KOPT-K1 (cell line): ENCODE data around the gene RPL10.

ENCODE experiments used
- H3K27ac ChIP-seq: fragments of 200-600 bp; sonication (generic); 2 replicates; pipeline ENCODE4 v1.5.1; 2016; ENCODE audit warnings: antibody characterized with exemption, mild to moderate bottlenecking, low read depth, low read length; ENCODE audit not compliant: poor library complexity, severe bottlenecking
- H3K36me3 ChIP-seq: fragments of 200-600 bp; sonication (generic); 2 replicates; pipeline ENCODE4 v1.5.1; 2017; ENCODE audit warnings: antibody characterized with exemption, mild to moderate bottlenecking, low read length, moderate library complexity; ENCODE audit not compliant: insufficient read depth
- H3K9me3 ChIP-seq: fragments of 200-600 bp; sonication (generic); 2 replicates; pipeline ENCODE4 v1.5.1; 2017; ENCODE audit warnings: antibody characterized with exemption, low read length, mild to moderate bottlenecking; ENCODE audit not compliant: insufficient read depth, poor library complexity, severe bottlenecking

RPL10 gene

GRCh38 chrX:154356596-154356995 is 41.6 kb upstream of the RPL10 start:
- Histone ChIP-seq H3K36me3 (peaks cover 94% of the 10 kb centered on the region), H3K9me3 (no peaks in the 10 kb centered on the region), H3K27ac (no peak overlapping the region)

- H3K27ac ChIP-seq, result no peak overlapping the region
- peaks cover 94% of the 10 kb centered on the region for H3K36me3 ChIP-seq
- H3K9me3 ChIP-seq, result no peaks in the 10 kb centered on the region
Observed at GRCh38 chrX:154357205-154357604, 41.0 kb upstream of the RPL10 start.

- Histone ChIP-seq H3K9me3 (no peaks in the 10 kb centered on the region), H3K36me3 (peaks cover 94% of the 10 kb centered on the region), H3K27ac (no peak overlapping the region)
Observed at GRCh38 chrX:154358011-154358410, 40.2 kb upstream of the RPL10 start.

- Histone ChIP-seq H3K36me3 (peaks cover 93% of the 10 kb centered on the region), H3K27ac (no peak overlapping the region), H3K9me3 (no peaks in the 10 kb centered on the region)
Observed at GRCh38 chrX:154358829-154359228, 39.3 kb upstream of the RPL10 start.

GRCh38 chrX:154359362-154360154 is 38.6 kb upstream of the RPL10 start:
- H3K36me3 ChIP-seq, result peaks cover 93% of the 10 kb centered on the region

GRCh38 chrX:154360155-154360713 is 37.9 kb upstream of the RPL10 start:
- H3K27ac ChIP-seq, result no peak overlapping the region
- H3K9me3 ChIP-seq, result no peaks in the 10 kb centered on the region
- H3K36me3 ChIP-seq, result peaks cover 93% of the 10 kb centered on the region

More at GRCh38 chrX:154359362-154360154, 38.6 kb upstream of the RPL10 start:
- Histone ChIP-seq H3K9me3 (no peaks in the 10 kb centered on the region), H3K27ac (no peak overlapping the region)

GRCh38 chrX:154362085-154362742 is 36.0 kb upstream of the RPL10 start:
- Histone ChIP-seq H3K27ac (no peak overlapping the region), H3K36me3 (peaks cover 97% of the 10 kb centered on the region), H3K9me3 (no peaks in the 10 kb centered on the region)

GRCh38 chrX:154363706-154364439 is 34.3 kb upstream of the RPL10 start:
- Histone ChIP-seq H3K9me3 (no peaks in the 10 kb centered on the region), H3K27ac (no peak overlapping the region), H3K36me3 (peaks cover 92% of the 10 kb centered on the region)

GRCh38 chrX:154365052-154365600 is 33.1 kb upstream of the RPL10 start:
- H3K27ac ChIP-seq, result no peak overlapping the region
- peaks cover 80% of the 10 kb centered on the region for H3K36me3 ChIP-seq
- no peaks in the 10 kb centered on the region for H3K9me3 ChIP-seq

GRCh38 chrX:154365997-154366665 is 32.0 kb upstream of the RPL10 start:
- H3K9me3 ChIP-seq, result no peaks in the 10 kb centered on the region
- peaks cover 71% of the 10 kb centered on the region for H3K36me3 ChIP-seq
- no peak overlapping the region for H3K27ac ChIP-seq

- H3K27ac ChIP-seq, result no peak overlapping the region
- no peaks in the 10 kb centered on the region for H3K9me3 ChIP-seq
- H3K36me3 ChIP-seq, result peaks cover 66% of the 10 kb centered on the region
Observed at GRCh38 chrX:154366666-154367055, 31.5 kb upstream of the RPL10 start.

GRCh38 chrX:154367474-154368308 is 30.5 kb upstream of the RPL10 start:
- Histone ChIP-seq H3K36me3 (peaks cover 56% of the 10 kb centered on the region), H3K27ac (peak overlapping the region; percentile 83)

GRCh38 chrX:154368630-154369448 is 29.3 kb upstream of the RPL10 start:
- Histone ChIP-seq H3K9me3 (no peaks in the 10 kb centered on the region), H3K36me3 (peaks cover 45% of the 10 kb centered on the region), H3K27ac (peak overlapping the region; percentile 83)

More at GRCh38 chrX:154367474-154368308, 30.5 kb upstream of the RPL10 start:
- no peaks in the 10 kb centered on the region for H3K9me3 ChIP-seq
